Esophagus (tissue), 2 donors: ENCODE data around the gene PCDHGB3. TPM values are rescaled to one million over a fixed set of nuclear protein-coding genes. Genes with fewer than 3 reads are reported as not detected.
A peak's percentile ranks its signal among the peaks of the same experiment; 100 is the strongest.

Source experiments
- H3K27ac ChIP-seq, 2 donors: one replicate each; pipeline ENCODE4 v1.5.1; 2013; ENCODE audit warnings: low read depth in 2 of 2, mild to moderate bottlenecking in 2 of 2, inconsistent platforms in 1 of 2, low read length in 1 of 2, moderate library complexity in 1 of 2
- H3K27me3 ChIP-seq, 2 donors: one replicate each; pipeline ENCODE4 v1.6.1; 2013; ENCODE audit warnings: low read length in 2 of 2, control low read depth in 1 of 2, mild to moderate bottlenecking in 1 of 2; ENCODE audit not compliant: insufficient read depth in 2 of 2, control insufficient read depth in 1 of 2
- H3K36me3 ChIP-seq, 2 donors: one replicate each; pipeline ENCODE4 v1.6.1; 2013; ENCODE audit warnings: low read length in 1 of 2; ENCODE audit not compliant: control insufficient read depth in 2 of 2, insufficient read depth in 2 of 2
- H3K4me1 ChIP-seq, 2 donors: one replicate each; pipeline ENCODE4 v1.6.1; 2013; ENCODE audit warnings: low read length in 1 of 2; ENCODE audit not compliant: control insufficient read depth in 2 of 2, insufficient read depth in 2 of 2
- H3K4me3 ChIP-seq, 2 donors: one replicate each; pipeline ENCODE4 v1.5.1; 2013; ENCODE audit warnings: low read length in 2 of 2, mild to moderate bottlenecking in 2 of 2, low read depth in 1 of 2, moderate library complexity in 1 of 2
- H3K9me3 ChIP-seq, 2 donors: one replicate each; pipeline ENCODE4 v1.6.1; 2013; ENCODE audit warnings: mild to moderate bottlenecking in 2 of 2, low read depth in 1 of 2, low read length in 1 of 2, moderate library complexity in 1 of 2; ENCODE audit not compliant: control insufficient read depth in 2 of 2, insufficient read depth in 1 of 2
- WGBS, 2 donors: extraction: QIAGEN DNeasy Blood & Tissue Kit; methylation state at CpG; one replicate each; pipeline ENCODE4 v1.1.7; 2013; 5-methylcytosine and 5-hydroxymethylcytosine counted together
- polyA plus RNA-seq, 2 donors: library from polyadenylated mRNA; stranded (reverse); fragments of 200-250 nt; gene quantifications; one replicate each; pipeline ENCODE4 v1.2.3, GENCODE V29; 2013
- donor health status: healthy with polysubstance abuse.
- donor health status: Bipolar disorder and iron deficiency.

Gene PCDHGB3
- polyA plus RNA-seq, 2 donors: 0.13 to 0.37 TPM

DNA sequence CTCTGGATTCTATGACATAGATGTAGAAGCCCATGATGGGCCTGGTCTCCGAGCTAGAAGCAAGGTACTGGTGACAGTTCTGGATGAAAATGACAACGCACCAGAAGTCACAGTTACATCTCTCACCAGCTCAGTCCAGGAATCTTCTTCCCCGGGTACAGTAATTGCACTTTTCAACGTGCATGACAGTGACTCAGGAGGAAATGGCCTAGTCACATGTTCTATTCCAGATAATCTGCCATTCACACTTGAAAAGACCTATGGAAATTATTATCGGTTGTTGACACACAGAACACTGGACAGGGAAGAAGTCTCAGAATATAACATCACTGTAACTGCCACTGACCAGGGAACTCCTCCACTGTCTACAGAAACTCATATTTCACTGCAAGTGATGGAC is 13.9 kb upstream of the PCDHGB3 start:
- H3K9me3 ChIP-seq: peaks cover 33 to 53% of the 10 kb centered on the region in 2 donors
- H3K27me3 ChIP-seq: peaks cover 0 to 5% of the 10 kb centered on the region in 2 donors
- no peak overlapping the region for H3K27ac ChIP-seq
- no peaks in the 10 kb centered on the region for H3K4me1 ChIP-seq
- H3K36me3 ChIP-seq: no peaks in the 10 kb centered on the region
- no peak overlapping the region for H3K4me3 ChIP-seq
- WGBS, 2 donors: 65 to 71% methylated on average over 5 of the region's 5 CpGs

DNA sequence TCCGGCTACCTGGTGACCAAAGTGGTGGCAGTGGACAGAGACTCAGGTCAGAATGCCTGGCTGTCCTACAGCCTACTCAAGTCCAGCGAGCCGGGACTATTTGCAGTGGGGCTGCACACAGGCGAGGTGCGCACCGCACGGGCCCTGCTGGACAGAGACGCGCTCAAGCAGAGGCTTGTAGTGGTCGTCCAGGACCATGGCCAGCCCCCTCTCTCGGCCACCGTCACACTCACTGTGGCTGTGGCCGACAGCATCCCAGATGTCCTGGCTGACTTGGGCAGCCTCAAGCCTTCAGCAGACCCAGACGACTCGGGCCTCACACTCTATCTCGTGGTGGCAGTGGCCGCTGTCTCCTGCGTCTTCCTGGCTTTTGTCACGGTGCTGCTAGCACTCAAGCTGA is 13.1 kb upstream of the PCDHGB3 start:
- H3K36me3 ChIP-seq: no peaks in the 10 kb centered on the region
- no peak overlapping the region for H3K4me3 ChIP-seq
- WGBS, 2 donors: 45 to 52% methylated on average over 19 of the region's 19 CpGs
- peaks cover 33 to 53% of the 10 kb centered on the region in 2 donors for H3K9me3 ChIP-seq
- peaks cover 0 to 4% of the 10 kb centered on the region in 2 donors for H3K4me1 ChIP-seq
- H3K27ac ChIP-seq: no peak overlapping the region
- peaks cover 0 to 5% of the 10 kb centered on the region in 2 donors for H3K27me3 ChIP-seq

DNA sequence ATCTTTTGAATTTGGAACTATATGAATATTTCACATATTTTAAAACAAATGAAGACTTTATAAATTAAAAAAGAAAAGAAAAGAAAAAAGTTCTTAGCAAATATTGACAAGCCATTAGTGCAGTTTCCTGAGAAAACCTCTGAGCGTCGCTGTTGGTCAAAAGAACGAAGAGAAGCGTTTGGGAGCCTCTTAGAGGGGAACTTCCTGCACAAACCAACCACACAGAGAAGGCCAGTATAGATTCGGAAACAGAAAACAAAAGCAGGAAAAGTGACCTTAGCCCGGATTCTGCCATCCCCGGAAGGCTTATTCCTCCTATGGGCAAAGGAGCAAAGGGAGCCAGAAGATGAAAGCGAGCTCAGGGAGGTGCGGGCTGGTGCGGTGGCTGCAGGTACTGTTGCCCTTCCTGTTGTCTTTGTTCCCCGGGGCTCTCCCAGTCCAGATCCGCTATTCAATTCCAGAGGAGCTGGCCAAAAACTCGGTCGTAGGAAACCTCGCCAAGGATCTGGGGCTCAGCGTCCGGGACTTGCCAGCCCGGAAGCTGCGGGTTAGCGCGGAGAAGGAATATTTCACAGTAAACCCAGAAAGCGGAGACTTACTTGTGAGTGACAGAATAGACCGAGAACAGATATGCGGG is 10.1 kb upstream of the PCDHGB3 start, which contains the start of gene PCDHGB2:
PCDHGB2 (plus strand) TSS at position 205 of the 637 bp plus-strand sequence; CDS start at position 347, 142 bp downstream.
- H3K4me1 ChIP-seq: peaks cover 0 to 4% of the 10 kb centered on the region in 2 donors
- no peaks in the 10 kb centered on the region for H3K36me3 ChIP-seq
- no peak within 1 kb of the TSS for H3K27ac ChIP-seq
- WGBS, 2 donors: 19 to 21% methylated on average over 24 of the region's 24 CpGs
- peaks cover 41 to 59% of the 10 kb centered on the region in 2 donors for H3K9me3 ChIP-seq
- H3K27me3 ChIP-seq: peaks cover 0 to 5% of the 10 kb centered on the region in 2 donors
- H3K4me3 ChIP-seq: peak within 1 kb of the TSS; percentile 18 to 40

DNA sequence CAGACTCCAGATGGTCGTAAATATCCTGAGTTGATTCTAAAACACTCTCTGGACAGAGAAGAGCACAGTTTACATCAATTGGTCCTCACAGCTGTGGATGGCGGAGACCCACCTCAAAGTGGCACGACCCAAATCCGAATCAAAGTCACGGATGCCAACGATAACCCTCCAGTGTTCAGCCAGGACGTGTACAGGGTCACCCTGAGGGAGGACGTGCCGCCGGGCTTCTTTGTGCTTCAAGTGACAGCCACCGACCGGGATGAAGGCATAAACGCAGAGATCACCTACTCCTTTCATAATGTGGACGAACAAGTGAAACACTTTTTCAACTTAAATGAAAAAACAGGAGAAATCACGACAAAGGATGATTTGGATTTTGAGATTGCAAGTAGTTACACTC is 9.4 kb upstream of the PCDHGB3 start:
- H3K27ac ChIP-seq: no peak overlapping the region
- H3K4me3 ChIP-seq: no peak overlapping the region
- 36 to 45% methylated on average over 15 of the region's 15 CpGs for WGBS, 2 donors
- H3K4me1 ChIP-seq: peaks cover 0 to 4% of the 10 kb centered on the region in 2 donors
- peaks cover 0 to 5% of the 10 kb centered on the region in 2 donors for H3K27me3 ChIP-seq
- peaks cover 38 to 59% of the 10 kb centered on the region in 2 donors for H3K9me3 ChIP-seq
- H3K36me3 ChIP-seq: no peaks in the 10 kb centered on the region

DNA sequence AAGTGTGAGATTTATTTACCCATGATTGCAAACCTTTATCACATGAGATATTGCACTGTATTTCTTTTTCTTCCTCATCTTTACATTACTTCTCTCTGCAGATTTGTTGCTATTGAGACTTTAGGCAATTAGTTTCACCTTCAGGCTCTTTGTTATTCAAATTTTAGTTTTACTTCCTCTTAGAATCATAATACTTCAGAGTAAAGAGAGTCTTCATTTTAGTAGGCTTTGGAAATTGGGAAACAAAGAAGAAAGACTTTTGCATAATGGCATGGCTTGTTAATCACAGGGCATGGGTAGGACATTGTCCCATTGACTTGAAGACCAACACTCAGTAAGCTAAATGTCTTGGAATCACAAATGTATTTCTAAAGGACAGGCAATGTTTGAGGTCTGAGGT is 7.3 kb upstream of the PCDHGB3 start:
- H3K9me3 ChIP-seq: peaks cover 38 to 51% of the 10 kb centered on the region in 2 donors

DNA sequence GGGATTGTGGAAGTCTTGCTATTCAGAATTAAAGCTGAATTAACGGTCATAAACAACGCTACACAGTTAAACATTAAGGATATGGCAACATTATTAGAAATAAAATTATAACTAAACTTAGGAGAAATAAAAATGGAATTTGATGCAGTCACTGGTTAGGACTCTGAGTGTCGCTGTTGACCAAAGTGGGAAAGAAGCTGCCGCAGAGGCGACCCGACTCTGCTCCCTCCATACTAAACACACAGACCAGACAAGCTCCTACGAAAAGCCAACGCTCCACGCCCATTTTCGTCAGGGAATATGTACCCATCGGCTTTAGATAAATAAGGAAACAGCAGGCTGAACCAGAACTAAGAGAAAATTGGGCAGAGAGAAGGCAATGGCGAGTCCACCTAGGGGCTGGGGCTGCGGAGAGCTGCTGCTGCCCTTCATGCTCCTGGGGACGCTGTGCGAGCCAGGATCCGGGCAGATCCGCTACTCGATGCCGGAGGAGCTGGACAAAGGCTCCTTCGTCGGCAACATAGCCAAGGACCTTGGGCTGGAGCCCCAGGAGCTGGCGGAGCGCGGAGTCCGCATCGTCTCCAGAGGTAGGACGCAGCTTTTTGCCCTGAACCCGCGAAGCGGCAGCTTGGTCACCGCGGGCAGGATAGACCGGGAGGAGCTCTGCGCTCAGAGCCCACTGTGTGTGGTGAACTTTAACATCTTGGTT is 5.9 kb upstream of the PCDHGB3 start, which contains the start of gene PCDHGA5:
PCDHGA5 (plus strand) TSS at position 211 of the 709 bp plus-strand sequence; CDS start at position 380, 169 bp downstream.
- H3K4me3 ChIP-seq: peak within 1 kb of the TSS in 1 of 2 donors; percentile 19
- no peaks in the 10 kb centered on the region for H3K36me3 ChIP-seq
- 21 to 22% methylated on average over 34 of the region's 34 CpGs for WGBS, 2 donors
- peaks cover 0 to 4% of the 10 kb centered on the region in 2 donors for H3K4me1 ChIP-seq
- H3K9me3 ChIP-seq: peaks cover 38 to 48% of the 10 kb centered on the region in 2 donors
- peaks cover 0 to 5% of the 10 kb centered on the region in 2 donors for H3K27me3 ChIP-seq
- H3K27ac ChIP-seq: no peak within 1 kb of the TSS

More for the DNA sequence above, 7.3 kb upstream of the PCDHGB3 start:
- Histone ChIP-seq H3K4me1 (peaks cover 0 to 4% of the 10 kb centered on the region in 2 donors), H3K36me3 (no peaks in the 10 kb centered on the region), H3K27ac (no peak overlapping the region), H3K27me3 (peaks cover 0 to 5% of the 10 kb centered on the region in 2 donors), H3K4me3 (no peak overlapping the region)

DNA sequence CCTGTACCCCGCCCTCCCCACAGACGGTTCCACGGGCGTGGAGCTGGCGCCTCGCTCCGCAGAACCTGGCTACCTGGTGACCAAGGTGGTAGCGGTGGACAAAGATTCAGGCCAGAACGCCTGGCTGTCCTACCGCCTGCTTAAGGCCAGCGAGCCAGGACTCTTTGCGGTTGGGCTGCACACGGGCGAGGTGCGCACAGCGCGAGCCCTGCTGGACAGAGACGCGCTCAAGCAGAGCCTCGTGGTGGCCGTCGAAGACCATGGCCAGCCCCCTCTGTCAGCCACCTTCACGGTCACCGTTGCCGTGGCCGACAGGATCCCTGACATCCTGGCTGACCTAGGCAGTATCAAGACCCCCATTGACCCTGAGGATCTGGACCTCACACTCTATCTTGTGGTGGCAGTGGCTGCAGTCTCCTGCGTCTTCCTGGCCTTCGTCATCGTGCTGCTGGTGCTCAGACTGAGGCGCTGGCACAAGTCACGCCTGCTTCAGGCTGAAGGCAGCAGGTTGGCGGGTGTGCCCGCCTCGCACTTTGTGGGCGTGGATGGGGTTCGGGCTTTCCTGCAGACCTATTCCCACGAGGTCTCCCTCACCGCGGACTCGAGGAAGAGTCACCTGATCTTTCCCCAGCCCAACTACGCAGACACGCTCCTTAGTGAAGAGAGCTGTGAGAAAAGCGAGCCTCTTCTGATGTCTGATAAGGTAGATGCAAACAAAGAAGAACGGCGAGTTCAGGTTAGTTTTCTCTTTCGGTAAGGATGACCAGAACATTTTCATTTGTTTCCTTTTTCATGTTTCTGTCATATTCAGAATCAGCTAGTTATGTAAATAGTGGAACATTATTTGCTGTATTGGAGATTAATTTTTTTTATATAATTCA is 3.8 kb upstream of the PCDHGB3 start:
- no peaks in the 10 kb centered on the region for H3K36me3 ChIP-seq
- H3K4me1 ChIP-seq: peaks cover 0 to 4% of the 10 kb centered on the region in 2 donors
- H3K9me3 ChIP-seq: peaks cover 38 to 47% of the 10 kb centered on the region in 2 donors
- 35 to 43% methylated on average over 45 to 46 of the region's 46 CpGs for WGBS, 2 donors
- H3K4me3 ChIP-seq: no peak overlapping the region
- H3K27ac ChIP-seq: no peak overlapping the region
- H3K27me3 ChIP-seq: peaks cover 0 to 7% of the 10 kb centered on the region in 2 donors

DNA sequence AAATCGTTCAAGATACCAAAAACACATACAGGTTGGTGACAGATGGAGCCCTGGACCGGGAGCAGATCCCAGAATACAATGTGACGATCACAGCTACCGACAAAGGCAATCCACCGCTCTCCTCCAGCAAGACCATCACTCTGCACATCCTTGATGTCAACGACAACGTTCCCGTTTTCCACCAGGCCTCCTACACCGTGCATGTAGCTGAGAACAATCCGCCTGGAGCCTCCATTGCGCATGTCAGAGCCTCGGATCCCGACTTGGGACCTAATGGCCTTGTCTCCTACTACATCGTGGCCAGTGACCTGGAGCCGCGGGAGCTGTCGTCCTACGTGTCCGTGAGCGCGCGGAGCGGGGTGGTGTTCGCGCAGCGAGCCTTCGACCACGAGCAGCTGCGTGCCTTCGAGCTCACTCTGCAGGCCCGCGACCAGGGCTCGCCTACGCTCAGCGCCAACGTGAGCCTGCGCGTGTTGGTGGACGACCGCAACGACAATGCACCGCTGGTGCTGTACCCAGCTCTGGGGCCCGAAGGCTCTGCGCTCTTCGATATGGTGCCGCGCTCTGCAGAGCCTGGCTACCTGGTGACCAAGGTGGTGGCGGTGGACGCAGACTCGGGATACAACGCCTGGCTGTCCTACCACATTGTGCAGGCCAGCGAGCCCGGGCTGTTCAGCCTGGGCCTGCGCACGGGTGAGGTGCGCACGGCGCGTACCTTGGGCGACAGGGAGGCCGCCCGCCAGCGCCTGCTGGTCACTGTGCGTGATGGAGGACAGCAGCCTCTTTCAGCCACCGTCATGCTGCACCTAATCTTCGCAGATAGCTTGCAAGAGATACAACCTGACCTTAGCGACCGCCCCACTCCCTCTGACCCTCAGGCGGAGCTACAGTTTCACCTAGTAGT is 1.8 kb downstream of the PCDHGB3 start:
- peaks cover 42 to 55% of the 10 kb centered on the region in 2 donors for H3K9me3 ChIP-seq
- no peak overlapping the region for H3K27ac ChIP-seq
- peaks cover 0 to 8% of the 10 kb centered on the region in 2 donors for H3K27me3 ChIP-seq
- H3K36me3 ChIP-seq: no peaks in the 10 kb centered on the region
- peaks cover 3% of the 10 kb centered on the region in 2 donors for H3K4me1 ChIP-seq
- 38 to 41% methylated on average over 69 of the region's 69 CpGs for WGBS, 2 donors
- no peak overlapping the region for H3K4me3 ChIP-seq
